GM06990 (cell line): Measurements from ENCODE around the gene SYNE2.

Experiments
- DNase-seq: peaks from one replicate; pipeline ENCODE4 v3.0.0-alpha.2; 2011; ENCODE audit not compliant: insufficient read length; ENCODE audit errors: extremely low read depth
- H3K27me3 ChIP-seq: replicated peaks from 2 replicates; pipeline ENCODE4 v1.6.0; 2011; ENCODE audit warnings: low read length; ENCODE audit not compliant: control insufficient read depth, insufficient read depth
- H3K36me3 ChIP-seq: 2 replicates; pipeline ENCODE4 v1.5.1; 2011; ENCODE audit warnings: low read length; ENCODE audit not compliant: control insufficient read depth, insufficient read depth
- H3K4me3 ChIP-seq: replicated peaks from 2 replicates; pipeline ENCODE4 v1.5.1; 2011; ENCODE audit warnings: low read depth, mild to moderate bottlenecking, control low read depth, low read length
- TF ChIP-seq, protein P1 (sequence below): IDR thresholded peaks from 2 replicates; pipeline ENCODE4 v1.5.1; 2011; ENCODE audit warnings: low read length, control low read depth, mild to moderate bottlenecking, inconsistent platforms; ENCODE audit not compliant: insufficient read depth, poor library complexity, severe bottlenecking

The SYNE2 gene

DNA sequence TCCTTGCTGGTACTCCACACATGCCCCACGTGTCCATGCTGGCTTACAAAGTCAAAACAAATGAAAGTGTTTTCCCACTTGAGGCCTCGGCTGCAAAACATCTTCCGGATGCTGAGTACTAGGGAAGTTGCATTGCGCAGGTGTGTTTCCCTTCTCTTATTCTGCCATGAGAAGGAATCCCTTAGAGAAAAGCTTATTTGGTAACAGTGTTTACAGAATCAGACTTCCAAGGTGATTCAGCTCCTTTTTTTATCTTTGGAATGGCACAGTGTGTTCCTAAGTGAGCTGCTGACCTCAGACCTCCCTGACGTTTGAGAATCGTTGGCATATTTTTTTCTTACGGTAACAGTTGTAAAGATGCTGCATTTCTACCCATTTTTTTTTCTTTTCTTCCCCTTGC lies 230.0 kb downstream of the SYNE2 start:
- TF ChIP-seq, protein P1, sequence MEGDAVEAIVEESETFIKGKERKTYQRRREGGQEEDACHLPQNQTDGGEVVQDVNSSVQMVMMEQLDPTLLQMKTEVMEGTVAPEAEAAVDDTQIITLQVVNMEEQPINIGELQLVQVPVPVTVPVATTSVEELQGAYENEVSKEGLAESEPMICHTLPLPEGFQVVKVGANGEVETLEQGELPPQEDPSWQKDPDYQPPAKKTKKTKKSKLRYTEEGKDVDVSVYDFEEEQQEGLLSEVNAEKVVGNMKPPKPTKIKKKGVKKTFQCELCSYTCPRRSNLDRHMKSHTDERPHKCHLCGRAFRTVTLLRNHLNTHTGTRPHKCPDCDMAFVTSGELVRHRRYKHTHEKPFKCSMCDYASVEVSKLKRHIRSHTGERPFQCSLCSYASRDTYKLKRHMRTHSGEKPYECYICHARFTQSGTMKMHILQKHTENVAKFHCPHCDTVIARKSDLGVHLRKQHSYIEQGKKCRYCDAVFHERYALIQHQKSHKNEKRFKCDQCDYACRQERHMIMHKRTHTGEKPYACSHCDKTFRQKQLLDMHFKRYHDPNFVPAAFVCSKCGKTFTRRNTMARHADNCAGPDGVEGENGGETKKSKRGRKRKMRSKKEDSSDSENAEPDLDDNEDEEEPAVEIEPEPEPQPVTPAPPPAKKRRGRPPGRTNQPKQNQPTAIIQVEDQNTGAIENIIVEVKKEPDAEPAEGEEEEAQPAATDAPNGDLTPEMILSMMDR = no peak
- no peak overlapping the region for H3K4me3 ChIP-seq
- H3K36me3 ChIP-seq = peaks cover 7% of the 10 kb centered on the region
- no peak for DNase-seq
- H3K27me3 ChIP-seq = no peaks in the 10 kb centered on the region

- no peak for DNase-seq
- peaks cover 4% of the 10 kb centered on the region for H3K36me3 ChIP-seq
- no peaks in the 10 kb centered on the region for H3K27me3 ChIP-seq
- TF ChIP-seq, protein P1 = no peak
- H3K4me3 ChIP-seq = no peak overlapping the region
These were observed 235.8 kb downstream of the SYNE2 start for GRCh38 chr14:64088647-64088964.

- TF ChIP-seq, protein P1 = no peak
- Histone ChIP-seq H3K27me3 (no peaks in the 10 kb centered on the region), H3K4me3 (no peak overlapping the region), H3K36me3 (peaks cover 2% of the 10 kb centered on the region; the same call in 1 of the 2 replicates)
- no peak for DNase-seq
These were observed 237.1 kb downstream of the SYNE2 start for GRCh38 chr14:64089920-64090319.

- TF ChIP-seq, protein P1 = no peak
- Histone ChIP-seq H3K27me3 (no peaks in the 10 kb centered on the region), H3K36me3 (peaks cover 2% of the 10 kb centered on the region; the same call in 1 of the 2 replicates), H3K4me3 (no peak overlapping the region)
- no peak for DNase-seq
These were observed 238.4 kb downstream of the SYNE2 start for GRCh38 chr14:64091217-64091616.

DNA sequence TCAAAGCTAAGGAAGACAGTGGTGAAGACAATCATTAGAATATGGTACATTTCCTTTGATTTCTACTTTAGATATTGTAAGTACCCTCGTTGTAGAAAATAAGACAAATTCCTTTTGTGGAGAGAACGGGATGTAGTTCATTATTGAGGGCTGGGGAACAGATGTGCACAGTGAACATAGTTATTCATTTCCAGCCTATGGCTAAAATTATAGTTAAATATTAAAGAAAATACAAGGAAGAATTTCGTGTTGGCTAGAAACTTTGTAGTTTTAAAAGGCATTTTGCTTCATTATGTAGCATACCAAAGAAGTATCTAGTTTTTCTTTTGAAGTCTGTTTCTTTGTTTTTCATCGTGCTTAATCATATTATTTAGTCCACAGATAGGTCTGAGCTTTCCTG lies 239.5 kb downstream of the SYNE2 start:
- Histone ChIP-seq H3K36me3 (peaks cover 2% of the 10 kb centered on the region), H3K4me3 (no peak overlapping the region), H3K27me3 (no peaks in the 10 kb centered on the region)
- TF ChIP-seq, protein P1 = no peak
- DNase-seq = no peak

GRCh38 chr14:64092940-64093339 lies 240.1 kb downstream of the SYNE2 start:
- no peak overlapping the region for H3K4me3 ChIP-seq
- no peaks in the 10 kb centered on the region for H3K27me3 ChIP-seq
- TF ChIP-seq, protein P1 = no peak
- peaks cover 2% of the 10 kb centered on the region for H3K36me3 ChIP-seq
- no peak for DNase-seq
